NCI-H1092 (cell line): Measurements from ENCODE around the gene TMPRSS9.
A peak's percentile ranks its signal among the peaks of the same experiment; 100 is the strongest.

Source experiments
- DNase-seq: peaks from one replicate; lab custom pipeline; 2025; lab: John Stamatoyannopoulos, UW

TMPRSS9 gene

DNA sequence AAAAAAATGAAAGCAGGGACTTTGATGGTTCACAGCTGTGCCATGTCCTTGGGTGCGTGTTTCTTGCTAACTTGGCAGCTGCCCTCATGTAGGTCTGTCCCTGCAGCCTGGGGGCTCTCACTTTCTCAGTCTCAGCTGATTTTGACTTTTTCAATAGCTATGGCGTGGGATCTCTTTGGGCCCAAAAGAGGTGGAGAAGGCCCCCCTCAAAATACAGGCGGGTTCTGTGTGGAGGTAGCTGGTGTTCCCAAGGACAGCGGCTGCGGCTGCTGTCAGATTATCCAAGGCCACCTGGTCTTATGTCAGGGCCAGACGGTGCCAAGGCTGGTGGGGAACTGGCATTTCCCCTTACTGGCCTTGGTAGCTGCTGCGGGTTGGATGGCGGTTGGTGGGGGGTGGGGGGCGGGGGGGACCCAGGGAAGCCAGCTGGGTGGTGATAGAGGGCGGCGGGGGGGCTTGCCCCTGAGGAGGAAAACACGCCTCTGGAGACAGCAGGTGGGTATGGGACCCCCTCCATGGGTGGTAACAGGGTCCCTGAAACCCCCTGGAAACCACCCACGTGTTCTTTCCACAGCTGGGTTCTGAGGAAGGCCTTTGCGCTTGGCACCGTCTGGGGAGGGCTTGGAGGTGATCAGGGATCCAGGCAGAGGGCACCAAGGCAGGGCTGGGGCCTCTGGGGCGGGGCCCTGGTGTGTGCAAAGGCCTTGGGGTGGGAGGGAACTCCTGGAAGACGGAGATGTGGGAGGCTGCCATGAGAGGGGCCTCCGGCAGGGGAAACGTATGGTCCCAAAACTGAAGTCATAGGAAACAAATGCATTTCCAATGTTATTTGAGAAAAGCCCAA lies 63.2 kb downstream of the TMPRSS9 start:
- no peak for DNase-seq

GRCh38 chr19:2423915-2424685 lies 64.0 kb downstream of the TMPRSS9 start:
- no peak for DNase-seq

DNA sequence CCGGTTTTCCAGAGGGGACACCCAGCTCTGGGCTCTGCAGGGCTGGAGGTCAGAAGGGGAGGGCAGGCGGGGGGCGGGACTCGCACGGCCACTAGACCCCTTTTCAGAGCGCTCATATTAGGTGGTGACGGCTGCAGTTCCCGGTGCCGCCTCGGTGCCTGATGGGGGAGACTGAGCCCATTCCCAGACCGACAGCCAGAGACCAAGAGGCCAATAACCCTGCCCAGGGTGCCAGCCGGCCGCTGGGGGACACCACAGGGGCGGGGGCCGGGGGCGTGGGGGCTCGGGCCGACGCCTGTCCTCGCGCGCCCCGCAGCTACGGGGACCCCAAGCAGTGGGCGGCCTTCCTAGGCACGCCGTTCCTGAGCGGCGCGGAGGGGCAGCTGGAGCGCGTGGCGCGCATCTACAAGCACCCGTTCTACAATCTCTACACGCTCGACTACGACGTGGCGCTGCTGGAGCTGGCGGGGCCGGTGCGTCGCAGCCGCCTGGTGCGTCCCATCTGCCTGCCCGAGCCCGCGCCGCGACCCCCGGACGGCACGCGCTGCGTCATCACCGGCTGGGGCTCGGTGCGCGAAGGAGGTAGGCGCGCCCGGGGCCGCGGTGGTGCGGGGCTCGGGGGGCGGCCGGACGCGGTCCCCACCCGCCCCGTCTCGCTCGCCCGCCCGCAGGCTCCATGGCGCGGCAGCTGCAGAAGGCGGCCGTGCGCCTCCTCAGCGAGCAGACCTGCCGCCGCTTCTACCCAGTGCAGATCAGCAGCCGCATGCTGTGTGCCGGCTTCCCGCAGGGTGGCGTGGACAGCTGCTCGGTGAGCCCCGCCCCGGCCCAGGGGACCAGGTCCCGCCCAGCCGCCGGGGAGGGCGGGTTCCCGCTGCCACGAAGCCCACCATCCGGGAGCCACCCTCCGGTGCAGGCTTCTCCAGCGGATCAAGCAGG lies 64.9 kb downstream of the TMPRSS9 start:
- DNase-seq, result no peak

- DNase-seq, result no peak
Measured at GRCh38 chr19:2425622-2426581, 65.8 kb downstream of the TMPRSS9 start.

- peak; percentile 24 for DNase-seq
Measured at GRCh38 chr19:2426611-2427428, 66.8 kb downstream of the TMPRSS9 start.

- DNase-seq, result peak; percentile 93
Measured at GRCh38 chr19:2427429-2428320, 67.6 kb downstream of the TMPRSS9 start, which contains the start of gene TIMM13. TSS of gene TIMM13 (minus strand) at chr19:2427586. CDS start at chr19:2427533, 53 bp downstream.

DNA sequence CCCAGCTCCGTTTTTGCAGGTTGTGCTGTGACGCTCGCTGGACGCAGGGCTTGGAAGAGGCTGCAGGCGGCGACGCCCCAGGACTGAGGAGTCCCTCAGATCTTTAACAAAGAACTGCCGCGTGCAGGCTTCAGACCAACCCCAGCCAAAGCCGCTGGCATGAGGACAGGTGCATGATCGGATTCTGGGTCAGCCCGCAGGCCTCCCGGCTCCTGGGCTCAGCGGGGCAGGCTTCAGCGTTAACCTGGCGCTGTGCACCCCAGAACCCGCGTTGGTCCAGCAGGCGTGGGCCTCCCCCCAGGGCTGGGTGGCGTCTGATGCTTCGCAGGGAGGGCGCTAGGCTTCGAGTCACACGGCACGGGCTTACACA lies 68.2 kb downstream of the TMPRSS9 start:
- peak; percentile 29 for DNase-seq

GRCh38 chr19:2428756-2429711 lies 69.0 kb downstream of the TMPRSS9 start:
- no peak for DNase-seq

DNA sequence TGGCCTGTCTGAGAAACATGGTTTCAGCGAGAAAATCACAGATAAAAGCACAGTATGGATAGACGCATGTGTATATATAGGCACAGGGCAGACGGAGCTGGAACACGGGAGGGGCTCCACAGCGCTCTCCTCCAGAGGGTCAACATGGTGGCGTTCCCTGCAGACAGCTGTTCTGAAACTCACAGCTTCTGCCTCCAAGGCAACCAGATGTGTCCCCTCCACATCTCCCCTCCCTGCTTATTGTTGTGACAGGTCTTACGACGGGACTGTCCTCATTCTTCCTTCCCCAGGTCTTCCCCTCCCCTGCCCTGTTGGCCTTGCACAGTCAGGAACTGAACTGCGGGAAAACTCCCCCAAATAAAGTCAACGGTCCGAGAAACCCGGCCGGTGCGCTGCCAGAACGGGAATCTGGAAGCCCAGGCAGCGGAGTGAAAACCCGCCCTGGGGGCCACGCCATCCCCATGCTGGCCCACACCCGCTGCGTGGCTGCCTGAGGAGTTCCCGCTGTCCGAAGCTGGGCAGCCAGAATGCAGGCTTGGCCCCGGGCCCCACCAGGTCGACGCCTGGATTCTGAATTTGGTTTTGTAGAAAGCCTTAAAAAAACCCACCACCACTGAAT lies 70.0 kb downstream of the TMPRSS9 start:
- DNase-seq, result no peak

GRCh38 chr19:2431318-2432055 lies 71.4 kb downstream of the TMPRSS9 start:
- DNase-seq, result no peak

DNA sequence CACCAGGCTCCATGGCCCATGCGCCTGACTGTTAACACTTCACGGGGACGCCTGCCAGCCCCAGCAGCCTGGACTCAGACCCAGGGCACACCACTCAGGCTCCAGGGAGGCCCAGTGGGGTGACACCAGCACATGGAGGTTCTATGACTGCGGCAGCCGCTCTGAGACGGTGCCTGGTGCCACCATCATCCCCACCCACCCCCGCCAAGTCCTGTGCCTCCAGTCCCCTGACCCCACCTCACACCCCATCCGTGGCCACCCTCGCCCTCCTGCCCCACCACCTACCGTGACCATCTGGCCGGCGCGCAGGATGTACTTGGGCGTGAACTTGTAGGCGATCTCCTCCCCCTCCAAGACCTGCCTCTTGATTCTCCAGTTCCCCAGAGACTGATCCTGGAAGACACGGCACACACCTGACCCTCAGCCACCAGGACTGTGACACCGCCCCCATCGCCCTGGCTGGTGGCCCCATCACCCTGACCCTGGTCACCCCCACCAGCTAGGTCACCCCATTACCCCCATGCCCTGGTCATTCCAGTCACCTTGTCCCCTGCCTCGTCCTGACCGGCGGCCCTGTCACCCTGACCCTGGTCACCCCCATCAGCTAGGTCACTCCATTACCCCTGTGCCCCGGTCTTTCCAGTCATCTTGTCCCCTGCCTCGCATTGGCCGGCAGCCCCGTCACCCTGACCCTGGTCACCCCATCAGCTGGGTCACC lies 72.2 kb downstream of the TMPRSS9 start:
- no peak for DNase-seq

- no peak for DNase-seq
Measured at GRCh38 chr19:2433854-2434253, 73.8 kb downstream of the TMPRSS9 start.

DNA sequence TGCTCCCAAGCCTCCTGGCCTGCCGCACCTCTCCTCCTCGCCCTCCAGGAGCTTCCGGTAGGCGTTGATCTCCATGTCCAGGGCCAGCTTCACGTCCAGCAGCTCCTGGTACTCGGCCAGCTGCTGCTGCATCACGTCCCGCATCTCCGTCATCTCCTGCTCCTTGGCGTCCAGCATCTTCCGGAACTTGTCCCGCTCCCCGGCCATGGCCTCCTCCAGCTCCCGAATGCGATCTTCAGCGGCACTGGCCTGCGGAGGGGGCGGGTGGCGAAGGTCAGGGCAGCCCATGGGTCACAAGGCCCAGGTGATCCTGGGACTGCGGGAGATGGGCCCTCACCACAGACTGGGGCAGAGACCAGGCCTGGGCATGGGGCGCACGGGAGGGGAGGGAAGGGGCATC lies 74.2 kb downstream of the TMPRSS9 start:
- DNase-seq, result no peak

DNA sequence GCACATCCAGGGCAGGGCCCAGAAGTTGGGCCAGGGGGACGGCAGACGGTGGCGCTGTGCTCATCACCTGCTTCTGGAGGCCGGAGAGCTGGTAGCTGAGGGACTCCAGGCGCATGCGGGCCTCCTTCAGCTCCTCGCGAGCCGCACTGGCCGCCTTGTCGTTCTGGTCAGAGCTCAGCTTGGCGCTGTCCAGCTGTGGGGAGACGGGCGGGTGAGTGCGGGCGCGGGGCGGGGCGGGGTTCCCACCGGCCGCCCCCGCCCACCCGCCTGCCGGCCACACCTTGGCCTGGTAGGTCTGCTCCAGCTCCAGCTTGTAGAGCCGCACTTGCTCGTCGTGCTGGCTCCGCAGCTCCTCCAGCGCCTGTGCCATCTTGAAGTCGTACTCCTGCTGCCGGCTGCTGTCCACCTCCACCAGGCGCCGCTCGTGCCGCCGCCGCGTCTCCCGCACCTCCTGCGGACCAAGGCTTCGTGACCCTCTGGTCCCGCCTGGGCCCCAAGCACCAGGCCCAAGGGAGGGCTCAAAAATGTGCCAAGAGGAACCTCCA lies 74.7 kb downstream of the TMPRSS9 start:
- DNase-seq, result no peak

GRCh38 chr19:2436384-2436783 lies 76.3 kb downstream of the TMPRSS9 start:
- no peak for DNase-seq

GRCh38 chr19:2436926-2437325 lies 76.9 kb downstream of the TMPRSS9 start:
- no peak for DNase-seq
